LNCaP clone FGC (cell line): ENCODE data around the gene PLGRKT.

Source experiments
- DNase-seq: peaks from one replicate; pipeline ENCODE4 v3.0.0-alpha.2; 2011; ENCODE audit warnings: low read depth
- H3K4me3 ChIP-seq: 2 replicates; pipeline ENCODE4 v1.5.1; 2011; ENCODE audit warnings: mild to moderate bottlenecking, low read depth, low read length, control low read depth
- TF ChIP-seq, protein P1 (sequence below): IDR thresholded peaks from 2 replicates; pipeline ENCODE4 v1.5.1; 2012; ENCODE audit warnings: mild to moderate bottlenecking; ENCODE audit not compliant: control insufficient read depth, insufficient read depth; ENCODE audit errors: extremely low read depth

Gene PLGRKT, protein sequence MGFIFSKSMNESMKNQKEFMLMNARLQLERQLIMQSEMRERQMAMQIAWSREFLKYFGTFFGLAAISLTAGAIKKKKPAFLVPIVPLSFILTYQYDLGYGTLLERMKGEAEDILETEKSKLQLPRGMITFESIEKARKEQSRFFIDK

DNA sequence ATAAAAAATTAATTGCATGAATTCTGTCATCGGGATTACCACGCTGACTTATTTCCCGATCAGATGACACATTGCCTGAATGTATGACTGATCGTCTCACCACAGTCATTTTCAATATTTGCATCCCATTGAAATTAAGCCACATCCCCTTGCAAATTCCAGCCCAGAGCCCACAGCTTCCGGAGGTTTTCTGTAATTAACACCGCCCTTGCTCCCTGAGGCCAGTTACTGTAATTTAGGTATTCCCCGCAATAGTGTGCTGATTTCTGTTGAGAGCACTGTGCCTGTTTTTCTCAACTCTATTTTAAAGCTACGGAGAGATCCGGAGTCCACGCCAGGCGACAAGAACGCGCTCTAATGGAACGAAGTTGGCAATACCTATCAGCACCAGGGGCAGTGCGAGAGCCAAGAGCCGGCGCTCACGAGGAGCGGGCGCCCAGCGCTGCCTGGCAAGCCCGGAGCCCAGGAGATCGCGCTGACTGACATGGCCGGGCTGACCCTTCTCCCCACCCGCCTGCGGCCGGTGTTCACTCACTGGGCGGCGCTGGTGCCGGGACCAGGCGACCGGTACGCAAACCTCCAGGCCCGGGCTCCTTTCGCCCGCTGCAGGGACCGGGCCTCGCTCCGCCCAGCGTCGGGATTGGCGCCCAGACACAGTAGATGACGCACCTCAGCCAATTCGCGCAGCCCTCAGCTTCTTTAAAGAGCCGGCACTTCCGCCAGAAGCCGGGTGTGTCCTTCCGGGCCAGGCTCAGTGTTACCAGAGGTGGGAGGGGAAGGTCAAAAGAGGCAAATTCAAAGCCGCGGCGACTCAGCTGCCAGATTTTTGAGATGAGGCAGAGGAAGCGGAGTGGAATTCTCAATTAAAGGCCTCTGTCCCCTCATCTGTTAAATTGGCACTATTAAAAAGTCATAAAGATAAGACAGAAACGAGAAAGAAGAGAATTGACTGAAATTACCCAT, at the start of gene PLGRKT:
PLGRKT (minus strand) TSS at position 672 of the 963 bp plus-strand sequence. CDS start 5,948 bp downstream, outside the sequence.
- DNase-seq, result peak; percentile 87
- H3K4me3 ChIP-seq, result peak within 1 kb of the TSS; percentile 88
- TF ChIP-seq, protein P1, sequence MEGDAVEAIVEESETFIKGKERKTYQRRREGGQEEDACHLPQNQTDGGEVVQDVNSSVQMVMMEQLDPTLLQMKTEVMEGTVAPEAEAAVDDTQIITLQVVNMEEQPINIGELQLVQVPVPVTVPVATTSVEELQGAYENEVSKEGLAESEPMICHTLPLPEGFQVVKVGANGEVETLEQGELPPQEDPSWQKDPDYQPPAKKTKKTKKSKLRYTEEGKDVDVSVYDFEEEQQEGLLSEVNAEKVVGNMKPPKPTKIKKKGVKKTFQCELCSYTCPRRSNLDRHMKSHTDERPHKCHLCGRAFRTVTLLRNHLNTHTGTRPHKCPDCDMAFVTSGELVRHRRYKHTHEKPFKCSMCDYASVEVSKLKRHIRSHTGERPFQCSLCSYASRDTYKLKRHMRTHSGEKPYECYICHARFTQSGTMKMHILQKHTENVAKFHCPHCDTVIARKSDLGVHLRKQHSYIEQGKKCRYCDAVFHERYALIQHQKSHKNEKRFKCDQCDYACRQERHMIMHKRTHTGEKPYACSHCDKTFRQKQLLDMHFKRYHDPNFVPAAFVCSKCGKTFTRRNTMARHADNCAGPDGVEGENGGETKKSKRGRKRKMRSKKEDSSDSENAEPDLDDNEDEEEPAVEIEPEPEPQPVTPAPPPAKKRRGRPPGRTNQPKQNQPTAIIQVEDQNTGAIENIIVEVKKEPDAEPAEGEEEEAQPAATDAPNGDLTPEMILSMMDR, result 0 out of 2 replicates have a peak, but pooled peaks have one; percentile 21

DNA sequence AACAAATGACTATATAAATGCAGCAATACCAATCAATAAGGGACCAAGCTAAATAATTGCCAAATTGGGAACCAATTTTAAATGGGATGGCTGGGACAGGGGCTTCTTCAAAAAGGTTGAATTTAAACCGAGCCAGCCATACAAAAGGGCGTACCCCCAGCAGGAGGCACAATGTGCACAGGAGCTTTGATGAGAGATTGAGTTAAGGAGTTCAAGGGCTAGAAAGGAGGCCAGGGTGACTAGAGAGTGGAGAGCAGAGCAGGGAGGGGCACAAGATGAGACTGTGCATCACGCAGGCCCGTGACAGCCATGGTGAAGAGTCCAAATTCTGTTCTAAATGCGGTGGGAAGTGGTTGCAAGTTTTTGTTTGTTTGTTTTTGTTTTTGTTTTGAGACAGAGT, 49.3 kb upstream of the PLGRKT start:
- DNase-seq, result no peak
- TF ChIP-seq, protein P1, result no peak
- no peak overlapping the region for H3K4me3 ChIP-seq

DNA sequence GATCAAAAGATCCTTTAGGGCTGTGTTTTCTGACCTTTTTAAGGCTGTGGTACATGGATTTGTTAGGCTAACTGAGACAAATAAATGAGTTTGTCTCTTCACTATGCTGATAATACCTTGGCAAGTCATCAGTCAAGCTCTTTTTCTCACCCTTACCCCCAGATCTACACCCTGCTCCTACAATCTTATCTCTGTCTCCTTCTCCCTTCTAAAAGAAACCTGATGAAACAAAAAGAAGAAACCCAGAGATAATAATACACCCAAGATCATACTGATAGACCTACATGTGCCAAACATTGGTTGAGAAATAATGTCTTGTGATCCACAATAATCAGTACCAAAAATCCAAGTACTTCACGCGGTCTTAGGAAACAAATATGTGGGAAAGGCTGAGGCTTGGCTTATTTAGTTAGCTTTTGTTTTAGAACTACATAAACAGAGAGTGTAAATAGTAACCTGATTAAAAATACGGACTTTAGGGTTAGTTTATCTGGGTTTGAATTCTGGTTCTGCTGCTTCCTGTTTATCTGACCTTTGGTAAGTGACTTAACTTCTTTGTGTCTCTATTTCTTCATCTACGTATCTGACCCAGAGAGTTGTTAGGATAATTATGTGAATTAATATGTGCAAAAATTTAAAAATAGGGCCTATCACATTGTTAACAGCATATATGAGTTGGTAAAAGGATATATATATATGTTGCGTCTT, 47.8 kb upstream of the PLGRKT start:
- H3K4me3 ChIP-seq, result no peak overlapping the region
- TF ChIP-seq, protein P1, result no peak
- DNase-seq, result no peak

DNA sequence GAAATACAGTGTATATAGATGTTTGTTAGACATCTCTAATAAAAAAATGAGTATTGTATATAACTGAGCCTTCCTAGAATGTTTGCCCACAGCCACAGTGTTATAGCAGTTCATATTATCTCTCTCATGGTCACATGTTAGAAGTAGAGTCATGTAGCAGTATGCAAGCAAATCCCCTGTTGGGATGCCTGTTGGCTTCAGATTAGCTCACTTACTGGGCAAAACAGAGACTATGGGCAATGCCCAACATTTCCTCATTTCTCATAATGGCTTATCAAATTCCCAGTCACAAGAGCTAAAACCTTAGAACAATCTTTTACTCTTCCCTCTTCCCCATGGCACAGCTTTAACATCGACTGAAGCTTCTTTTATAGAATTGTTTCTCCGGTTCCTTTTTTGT, 45.6 kb upstream of the PLGRKT start:
- TF ChIP-seq, protein P1, result no peak
- no peak for DNase-seq
- no peak overlapping the region for H3K4me3 ChIP-seq

DNA sequence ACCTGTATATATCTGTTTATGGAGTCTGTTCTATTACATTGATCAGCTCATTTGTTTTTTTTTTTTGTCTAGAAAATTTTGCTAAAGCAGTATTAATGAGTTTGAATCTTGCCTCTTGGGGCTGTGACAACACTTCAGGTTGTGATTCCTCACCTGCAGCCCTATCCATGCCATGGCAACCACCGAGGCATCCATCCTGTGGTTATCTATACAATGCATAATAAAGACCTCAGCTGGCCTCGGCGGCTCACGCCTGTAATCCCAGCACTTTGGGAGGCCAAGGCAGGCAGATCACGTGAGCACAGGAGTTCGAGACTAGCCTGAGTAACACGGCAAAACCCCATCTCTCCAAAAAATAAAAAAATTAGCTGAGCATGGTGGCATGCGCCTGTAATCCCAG, 44.5 kb upstream of the PLGRKT start:
- no peak overlapping the region for H3K4me3 ChIP-seq
- TF ChIP-seq, protein P1, result no peak
- no peak for DNase-seq

DNA sequence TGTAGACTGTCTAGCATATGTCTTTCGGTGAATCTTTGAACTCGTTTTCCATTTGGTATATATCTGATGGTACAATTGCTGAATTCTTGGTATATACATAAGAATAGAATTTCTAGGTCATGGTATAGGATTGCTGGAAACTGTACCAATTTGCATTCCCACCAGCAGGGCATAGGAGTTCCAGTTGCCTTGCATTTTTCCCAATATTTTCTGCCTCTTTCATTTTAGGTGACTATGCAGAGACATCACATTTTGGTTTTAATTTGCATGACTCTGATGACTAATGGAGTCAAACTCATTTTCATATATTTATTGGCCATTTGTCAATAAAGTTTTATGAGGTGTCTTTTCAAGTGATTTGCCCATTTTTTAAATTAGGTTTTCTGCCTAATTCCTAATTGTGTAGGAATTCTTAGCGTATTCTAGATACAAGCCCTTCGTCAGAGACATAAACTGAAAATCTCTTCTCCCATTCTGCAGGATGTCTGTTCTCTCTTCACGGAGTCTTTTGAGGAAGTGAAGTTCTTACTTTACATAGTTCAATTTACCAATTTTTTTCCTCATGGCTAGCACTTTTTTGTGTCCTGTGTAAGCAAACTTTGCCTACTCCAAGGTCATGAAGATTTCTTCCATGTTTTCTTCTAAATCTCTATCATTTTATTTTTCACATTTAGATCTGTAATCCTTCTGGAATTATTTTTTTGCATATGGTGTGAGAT, 43.8 kb upstream of the PLGRKT start:
- no peak overlapping the region for H3K4me3 ChIP-seq
- DNase-seq, result no peak
- TF ChIP-seq, protein P1, result no peak
